Fibroblast of lung (primary cell): ENCODE data around the gene NOC4L. TPM values are rescaled to one million over a fixed set of nuclear protein-coding genes. Genes with fewer than 3 reads are reported as not detected.

Experiments used
- DNase-seq, 2 donors: peaks; one replicate each; pipeline versions ENCODE4 v3.0.0 to v3.0.0-alpha.2; 2010; ENCODE audit warnings: low read depth in 2 of 2
- H2AFZ ChIP-seq: 2 replicates; pipeline ENCODE4 v1.5.1; 2012; ENCODE audit warnings: low read length, control low read depth, inconsistent platforms
- H3K27ac ChIP-seq: 2 replicates; pipeline ENCODE4 v1.5.1; 2011; ENCODE audit warnings: low read length, control low read depth; ENCODE audit not compliant: insufficient read depth
- H3K27me3 ChIP-seq: 2 replicates; pipeline ENCODE4 v1.5.1; 2011; ENCODE audit warnings: mild to moderate bottlenecking, low read length; ENCODE audit not compliant: control insufficient read depth, insufficient read depth
- H3K36me3 ChIP-seq: 2 replicates; pipeline ENCODE4 v1.5.1; 2011; ENCODE audit warnings: low read length; ENCODE audit not compliant: control insufficient read depth, insufficient read depth
- H3K4me1 ChIP-seq: 2 replicates; pipeline ENCODE4 v1.5.1; 2011; ENCODE audit warnings: low read length; ENCODE audit not compliant: control insufficient read depth, insufficient read depth; ENCODE audit errors: extremely low read depth
- H3K4me2 ChIP-seq: 2 replicates; pipeline ENCODE4 v1.5.1; 2011; ENCODE audit warnings: low read length, control low read depth; ENCODE audit not compliant: insufficient read depth; ENCODE audit errors: extremely low read depth
- H3K4me3 ChIP-seq, 4 experiments: fragments of 200-600 bp in 1 of 4; sonication (generic) in 1 of 4; replicated peaks in 1 of 4; 2 replicates each; pipeline ENCODE4 v1.5.1; 2011 to 2016; ENCODE audit warnings: low read length in 4 of 4, low read depth in 3 of 4, mild to moderate bottlenecking in 3 of 4, control low read depth in 2 of 4, inconsistent platforms in 1 of 4, mixed read lengths in 1 of 4; ENCODE audit not compliant: insufficient read depth in 1 of 4; ENCODE audit errors: control extremely low read depth in 1 of 4
- H3K79me2 ChIP-seq: 2 replicates; pipeline ENCODE4 v1.5.1; 2012; ENCODE audit warnings: mild to moderate bottlenecking, low read length, inconsistent platforms; ENCODE audit not compliant: control insufficient read depth, insufficient read depth
- H3K9ac ChIP-seq: 2 replicates; pipeline ENCODE4 v1.5.1; 2011; ENCODE audit warnings: mild to moderate bottlenecking, low read length, control low read depth; ENCODE audit not compliant: insufficient read depth
- H3K9me3 ChIP-seq: 2 replicates; pipeline ENCODE4 v1.5.1; 2012; ENCODE audit warnings: low read depth, low read length; ENCODE audit not compliant: control insufficient read depth, insufficient read depth
- H4K20me1 ChIP-seq: 2 replicates; pipeline ENCODE4 v1.5.1; 2011; ENCODE audit warnings: low read length; ENCODE audit not compliant: control insufficient read depth, insufficient read depth; ENCODE audit errors: extremely low read depth
- CTCF ChIP-seq, 2 donors: IDR thresholded peaks in 1 of 2; conservative IDR thresholded peaks in 1 of 2; 1 replicate in 1 of 2; 2 replicates in 1 of 2; pipeline ENCODE4 v1.5.1; 2011 to 2012; ENCODE audit warnings: low read length in 2 of 2, control low read depth in 1 of 2, inconsistent platforms in 1 of 2, low read depth in 1 of 2, mild to moderate bottlenecking in 1 of 2
- EZH2 ChIP-seq: IDR thresholded peaks from 2 replicates; pipeline ENCODE4 v1.5.1; 2012; ENCODE audit warnings: low read length, control low read depth, mild to moderate bottlenecking; ENCODE audit errors: missing control alignments
- polyA plus RNA-seq, 2 donors: library from polyadenylated mRNA; depleted of rRNA in 1 of 2; stranded (reverse) in 1 of 2; unstranded in 1 of 2; fragments of >200 nt; gene quantifications; 2 replicates each; pipeline ENCODE4 v1.2.1, GENCODE V29; 2011 to 2012; ENCODE audit warnings: missing spikeins in 1 of 2
- total RNA-seq: library from RNA; depleted of rRNA; stranded (reverse); fragments of >200 nt; gene quantifications from 2 replicates; pipeline ENCODE4 v1.2.1, GENCODE V29; 2014

The NOC4L gene
- total and polyA plus RNA-seq, 2 donors (not counting 1 experiment from before 2014, with no cell fraction given) = 3.0 to 6.8 TPM

DNA sequence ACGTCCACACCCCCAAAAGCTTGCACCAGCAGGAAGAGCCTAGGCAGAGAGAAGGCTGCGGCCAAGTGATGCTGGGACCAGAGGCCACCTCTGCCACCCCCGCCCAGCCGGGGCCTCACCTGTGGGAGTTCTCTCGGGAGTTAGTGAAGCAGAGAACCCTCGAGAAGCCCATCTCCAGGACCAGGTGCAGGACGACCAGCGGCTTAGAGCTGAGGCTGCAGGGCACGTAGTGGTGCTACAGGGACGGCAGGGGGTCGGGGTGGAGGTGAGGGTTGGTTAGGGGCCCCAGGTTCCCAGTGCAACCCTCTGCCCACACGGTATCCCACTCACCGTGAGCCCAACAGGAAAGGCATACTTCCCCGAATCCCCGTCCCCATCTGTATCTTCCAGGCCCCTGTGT is 3.8 kb upstream of the NOC4L start:
- peaks cover 20% of the 10 kb centered on the region for H3K36me3 ChIP-seq
- no peak overlapping the region for H3K4me2 ChIP-seq
- no peaks in the 10 kb centered on the region for H4K20me1 ChIP-seq
- H3K79me2 ChIP-seq = peaks cover 24% of the 10 kb centered on the region
- no peak overlapping the region for H3K4me3 ChIP-seq
- no peaks in the 10 kb centered on the region for H3K27me3 ChIP-seq
- H3K27ac ChIP-seq = no peak overlapping the region
- no peaks in the 10 kb centered on the region for H3K9me3 ChIP-seq
- H3K4me1 ChIP-seq = peaks cover 4% of the 10 kb centered on the region
- H2AFZ ChIP-seq = no peak overlapping the region
- no peak overlapping the region for H3K9ac ChIP-seq
- no peak for DNase-seq
- TF ChIP-seq EZH2 = no peak

GRCh38 chr12:132140918-132141841 is 3.1 kb upstream of the NOC4L start:
- no peak for DNase-seq
- Histone ChIP-seq H3K4me3 (no peak overlapping the region), H3K4me2 (no peak overlapping the region), H2AFZ (no peak overlapping the region), H3K9ac (no peak overlapping the region), H3K27me3 (no peaks in the 10 kb centered on the region), H3K27ac (no peak overlapping the region), H3K36me3 (peaks cover 20% of the 10 kb centered on the region), H3K9me3 (no peaks in the 10 kb centered on the region), H3K4me1 (peaks cover 4% of the 10 kb centered on the region), H4K20me1 (no peaks in the 10 kb centered on the region), H3K79me2 (peaks cover 28% of the 10 kb centered on the region)
- no peak for TF ChIP-seq CTCF (conservative IDR thresholded peaks at IDR 0.05 in 1 of 2, IDR thresholded peaks at IDR 0.05 in 1 of 2; ENCODE audit: low read depth in 1 of 2, low read length in 2 of 2)
- TF ChIP-seq EZH2 = no peak

DNA sequence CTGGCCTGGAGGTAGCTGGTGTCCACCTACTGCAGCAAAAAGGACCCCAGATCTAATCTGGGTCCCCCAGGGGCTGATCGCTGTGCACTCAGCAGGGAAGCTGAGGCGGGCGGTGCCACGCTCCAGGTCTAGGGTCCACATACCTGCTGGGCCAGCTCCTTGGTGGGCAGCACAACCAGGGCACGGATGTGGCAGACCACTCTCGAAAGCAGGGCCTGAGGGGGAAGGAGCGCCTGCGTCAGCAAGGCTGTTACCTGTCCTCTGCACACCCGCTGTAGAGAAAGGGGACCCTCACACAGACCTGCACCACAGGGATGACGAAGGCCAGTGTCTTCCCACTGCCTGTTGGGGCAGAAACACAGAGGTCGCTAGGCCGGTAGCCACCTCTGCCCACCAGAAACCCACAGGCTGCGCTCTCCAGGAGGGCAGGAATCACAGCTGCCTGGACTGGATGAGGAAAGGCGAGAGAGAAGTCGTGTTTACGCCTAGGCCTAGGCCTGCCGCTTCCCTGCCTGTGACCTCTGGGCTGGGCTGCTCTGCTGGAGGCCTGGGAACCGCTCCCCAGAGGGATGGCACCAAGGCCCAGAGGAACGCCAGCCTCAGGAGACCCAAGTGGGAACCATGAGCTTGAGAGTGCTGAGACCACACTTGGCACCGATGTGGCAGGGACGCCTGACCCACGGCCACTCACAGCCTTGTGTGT is 2.1 kb upstream of the NOC4L start:
- Histone ChIP-seq H3K27me3 (no peaks in the 10 kb centered on the region), H3K4me3 (no peak overlapping the region), H3K36me3 (peaks cover 20% of the 10 kb centered on the region), H3K9ac (no peak overlapping the region), H2AFZ (no peak overlapping the region), H3K4me2 (no peak overlapping the region), H3K27ac (no peak overlapping the region), H3K79me2 (peaks cover 28% of the 10 kb centered on the region), H3K9me3 (no peaks in the 10 kb centered on the region), H4K20me1 (no peaks in the 10 kb centered on the region), H3K4me1 (peaks cover 4% of the 10 kb centered on the region)
- TF ChIP-seq EZH2 (no peak), CTCF (conservative IDR thresholded peaks at IDR 0.05 in 1 of 2, IDR thresholded peaks at IDR 0.05 in 1 of 2; ENCODE audit: low read depth in 1 of 2, low read length in 2 of 2) (no peak)
- DNase-seq = no peak
